Frontal cortex (tissue), 4 donors: Measurements from ENCODE around the gene TRPM2. TPM values are rescaled to one million over a fixed set of nuclear protein-coding genes. Genes with fewer than 3 reads are reported as not detected.
"Not testable (repeated sequence)": the region's sequence is repeated elsewhere in the genome, so short reads cannot be mapped to it uniquely, and the experiment has no call there.

Source experiments
- DNase-seq, 2 donors: peaks; one replicate each; pipeline ENCODE4 v3.0.0; 2012; ENCODE audit warnings: low spot score in 2 of 2
- FAIRE-seq: peaks from 2 replicates; lab custom pipeline; 2012; peaks lifted over from hg19 to GRCh38; lab: Jason Lieb, UNC
- total RNA-seq: library from RNA; depleted of rRNA; stranded (reverse); fragments of >200 nt; gene quantifications from one replicate; pipeline ENCODE4 v1.2.3, GENCODE V29; 2014
- donor health status: control.
- donor health status: control.
- donor health status: control.

The TRPM2 gene
- total RNA-seq, 1 donor from 2014 or later, result 1.6 TPM

GRCh38 chr21:44471341-44471740 lies 117.9 kb downstream of the TRPM2 start:
- DNase-seq, result no peak
- no peak for FAIRE-seq

- no peak for FAIRE-seq
- no peak for DNase-seq
Measured at GRCh38 chr21:44471996-44472395, 118.6 kb downstream of the TRPM2 start.

GRCh38 chr21:44473915-44474555 lies 120.6 kb downstream of the TRPM2 start:
- DNase-seq (no peak), FAIRE-seq (no peak)

GRCh38 chr21:44475266-44475845 lies 121.9 kb downstream of the TRPM2 start:
- DNase-seq (no peak), FAIRE-seq (no peak)

GRCh38 chr21:44477131-44477530 lies 123.7 kb downstream of the TRPM2 start:
- no peak for FAIRE-seq
- DNase-seq, result no peak

- FAIRE-seq (no peak), DNase-seq (no peak)
Measured at GRCh38 chr21:44477712-44478111, 124.3 kb downstream of the TRPM2 start.

GRCh38 chr21:44478124-44478800 lies 124.8 kb downstream of the TRPM2 start:
- FAIRE-seq, result no peak
- DNase-seq, result no peak

- DNase-seq, result no peak
- FAIRE-seq, result no peak
Measured at GRCh38 chr21:44478801-44479167, 125.4 kb downstream of the TRPM2 start.

- not testable (repeated sequence) for DNase-seq, FAIRE-seq
Measured at GRCh38 chr21:44479556-44480199, 126.3 kb downstream of the TRPM2 start.

GRCh38 chr21:44480200-44481053 lies 127.0 kb downstream of the TRPM2 start:
- no peak for FAIRE-seq
- DNase-seq, result no peak

- DNase-seq, result no peak
Measured at GRCh38 chr21:44482581-44483287, 129.3 kb downstream of the TRPM2 start.

GRCh38 chr21:44483288-44484237 lies 130.1 kb downstream of the TRPM2 start:
- DNase-seq, result no peak
- FAIRE-seq, result no peak

More at GRCh38 chr21:44482581-44483287, 129.3 kb downstream of the TRPM2 start:
- no peak for FAIRE-seq

GRCh38 chr21:44484498-44485253 lies 131.3 kb downstream of the TRPM2 start:
- no peak for DNase-seq
- FAIRE-seq, result no peak

- FAIRE-seq, result no peak
Measured at GRCh38 chr21:44485254-44485793, 131.9 kb downstream of the TRPM2 start.

GRCh38 chr21:44485796-44486195 lies 132.4 kb downstream of the TRPM2 start:
- FAIRE-seq (no peak), DNase-seq (no peak)

More at GRCh38 chr21:44485254-44485793, 131.9 kb downstream of the TRPM2 start:
- no peak for DNase-seq

GRCh38 chr21:44486302-44486701 lies 132.9 kb downstream of the TRPM2 start:
- FAIRE-seq (no peak), DNase-seq (no peak)

- DNase-seq, result no peak
- no peak for FAIRE-seq
Measured at GRCh38 chr21:44487831-44488230, 134.4 kb downstream of the TRPM2 start.
